Osteocyte (in vitro differentiated cells): ENCODE measurements around the gene C10orf105. TPM values are rescaled to one million over a fixed set of nuclear protein-coding genes. Genes with fewer than 3 reads are reported as not detected.

Experiments
- DNase-seq: peaks from one replicate; pipeline ENCODE4 v3.0.0; 2021; ENCODE audit warnings: mixed read lengths; ENCODE audit not compliant: unreplicated experiment; ENCODE audit errors: extremely low spot score
- H3K27ac Mint-ChIP-seq: one replicate; pipeline ENCODE4 v1.8.0; 2021; ENCODE audit warnings: mild to moderate bottlenecking, mixed read lengths; ENCODE audit not compliant: unreplicated experiment
- H3K27me3 Mint-ChIP-seq: one replicate; pipeline ENCODE4 v1.8.0; 2021; ENCODE audit warnings: mixed read lengths; ENCODE audit not compliant: unreplicated experiment
- H3K36me3 Mint-ChIP-seq: one replicate; pipeline ENCODE4 v1.8.0; 2021; ENCODE audit warnings: mixed read lengths; ENCODE audit not compliant: unreplicated experiment
- H3K4me1 Mint-ChIP-seq: one replicate; pipeline ENCODE4 v1.8.0; 2021; ENCODE audit warnings: mixed read lengths; ENCODE audit not compliant: unreplicated experiment
- H3K4me3 Mint-ChIP-seq: one replicate; pipeline ENCODE4 v1.8.0; 2021; ENCODE audit warnings: mild to moderate bottlenecking, moderate library complexity, mixed read lengths; ENCODE audit not compliant: unreplicated experiment
- H3K9me3 Mint-ChIP-seq: one replicate; pipeline ENCODE4 v1.8.0; 2021; ENCODE audit warnings: mixed read lengths; ENCODE audit not compliant: unreplicated experiment
- long read RNA-seq: library from polyadenylated mRNA; unstranded; transcript quantifications from one replicate; pipeline ENCODE4 v2.0.0, GENCODE V29; 2021
- total RNA-seq: library from RNA; stranded (reverse); gene quantifications from 2 replicates; pipeline ENCODE4 v1.2.1, GENCODE V29; 2021
- TF ChIP-seq, protein P1 (sequence below): fragments of 200-600 bp; sonication (generic); IDR thresholded peaks from 2 replicates; pipeline ENCODE4 v1.5.0; 2021; ENCODE audit warnings: antibody characterized with exemption, mild to moderate bottlenecking, moderate library complexity

The C10orf105 gene, protein sequence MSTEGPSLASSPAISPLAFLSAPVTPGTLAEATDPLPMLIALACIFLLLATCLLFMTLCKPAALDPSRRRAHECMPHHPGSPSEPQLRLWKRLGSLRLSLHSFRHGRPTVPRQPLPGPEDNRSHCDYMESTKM
- not detected in 2 replicates for total RNA-seq
- long read RNA-seq: 0 reads

DNA sequence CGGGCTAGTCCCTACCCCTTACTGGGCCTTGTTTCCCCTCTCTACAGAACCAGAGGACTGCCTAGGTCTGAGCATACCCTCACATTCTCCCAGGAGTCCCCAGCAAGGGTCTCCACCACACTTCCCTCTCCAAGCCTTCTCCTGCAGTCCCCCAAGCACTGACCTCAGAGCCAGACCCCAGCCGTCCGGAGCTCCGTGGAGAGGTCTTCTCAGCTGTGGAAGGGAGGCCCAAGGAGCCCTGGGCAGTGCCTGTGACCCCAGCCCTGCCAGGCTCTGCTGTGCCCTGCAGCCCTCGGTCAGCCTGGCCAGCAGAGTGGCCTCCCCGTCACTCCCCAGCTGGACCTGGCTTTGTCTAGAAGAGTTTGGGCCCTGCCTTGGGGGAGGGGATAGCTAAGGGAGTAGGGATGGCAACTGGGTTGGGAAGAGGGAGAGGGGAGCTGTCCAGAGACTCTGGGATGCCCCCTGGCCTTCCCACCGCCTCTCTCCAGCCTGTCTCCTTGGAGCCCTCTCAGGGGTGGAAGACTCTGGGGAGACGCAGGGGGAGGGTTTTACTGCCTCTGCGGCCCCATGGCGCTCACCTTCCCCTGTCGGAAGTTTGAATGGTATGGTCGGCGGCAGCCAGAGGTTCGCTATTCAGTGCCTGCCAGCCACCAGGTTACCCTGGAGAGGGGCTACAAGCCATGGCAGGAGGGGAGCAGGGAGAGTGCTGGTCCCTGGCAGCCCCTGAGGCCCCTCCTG lies at the start of gene C10orf105:
Gene C10orf105, minus strand, starts transcription at position 315 of the 738 bp plus-strand sequence. CDS start 3,441 bp downstream, outside the sequence.
- H3K36me3 Mint-ChIP-seq: no peaks in the 10 kb centered on the region
- no peaks in the 10 kb centered on the region for H3K4me1 Mint-ChIP-seq
- H3K27ac Mint-ChIP-seq: no peak within 1 kb of the TSS
- H3K9me3 Mint-ChIP-seq: no peaks in the 10 kb centered on the region
- TF ChIP-seq, protein P1, sequence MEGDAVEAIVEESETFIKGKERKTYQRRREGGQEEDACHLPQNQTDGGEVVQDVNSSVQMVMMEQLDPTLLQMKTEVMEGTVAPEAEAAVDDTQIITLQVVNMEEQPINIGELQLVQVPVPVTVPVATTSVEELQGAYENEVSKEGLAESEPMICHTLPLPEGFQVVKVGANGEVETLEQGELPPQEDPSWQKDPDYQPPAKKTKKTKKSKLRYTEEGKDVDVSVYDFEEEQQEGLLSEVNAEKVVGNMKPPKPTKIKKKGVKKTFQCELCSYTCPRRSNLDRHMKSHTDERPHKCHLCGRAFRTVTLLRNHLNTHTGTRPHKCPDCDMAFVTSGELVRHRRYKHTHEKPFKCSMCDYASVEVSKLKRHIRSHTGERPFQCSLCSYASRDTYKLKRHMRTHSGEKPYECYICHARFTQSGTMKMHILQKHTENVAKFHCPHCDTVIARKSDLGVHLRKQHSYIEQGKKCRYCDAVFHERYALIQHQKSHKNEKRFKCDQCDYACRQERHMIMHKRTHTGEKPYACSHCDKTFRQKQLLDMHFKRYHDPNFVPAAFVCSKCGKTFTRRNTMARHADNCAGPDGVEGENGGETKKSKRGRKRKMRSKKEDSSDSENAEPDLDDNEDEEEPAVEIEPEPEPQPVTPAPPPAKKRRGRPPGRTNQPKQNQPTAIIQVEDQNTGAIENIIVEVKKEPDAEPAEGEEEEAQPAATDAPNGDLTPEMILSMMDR: no peak
- H3K27me3 Mint-ChIP-seq: peaks cover 24% of the 10 kb centered on the region
- no peak within 1 kb of the TSS for H3K4me3 Mint-ChIP-seq
- DNase-seq: no peak

DNA sequence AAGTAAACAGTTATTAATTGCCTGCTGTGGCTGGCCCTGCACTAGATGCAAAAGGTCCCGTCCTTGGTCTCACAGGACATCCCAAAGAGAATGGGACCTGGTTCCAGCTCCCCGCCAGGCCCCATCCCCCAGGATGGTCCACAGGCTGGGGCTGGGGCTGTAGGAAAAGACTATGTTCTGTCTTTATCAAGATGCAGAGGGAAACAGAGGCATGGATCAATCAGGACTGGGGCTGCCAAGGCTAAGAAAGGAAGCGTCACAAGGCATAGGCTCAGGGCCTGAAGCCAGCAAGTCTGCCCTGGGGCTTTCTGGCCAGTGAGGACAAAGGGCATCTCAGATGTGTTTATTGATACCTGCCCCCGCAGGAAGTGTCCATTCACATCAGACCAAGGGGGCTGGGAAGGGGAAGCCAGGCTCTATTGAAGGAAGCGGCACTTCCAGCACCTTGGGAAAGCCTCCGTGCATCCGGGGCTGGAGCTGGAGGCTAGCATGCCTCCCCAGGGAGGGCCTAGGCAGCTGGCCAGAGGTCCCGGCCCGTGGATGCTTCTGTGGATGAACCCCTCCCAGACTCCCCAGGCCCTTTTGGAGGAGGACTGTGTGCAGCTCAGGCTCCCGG lies 48.0 kb upstream of the C10orf105 start:
- no peak overlapping the region for H3K4me3 Mint-ChIP-seq

DNA sequence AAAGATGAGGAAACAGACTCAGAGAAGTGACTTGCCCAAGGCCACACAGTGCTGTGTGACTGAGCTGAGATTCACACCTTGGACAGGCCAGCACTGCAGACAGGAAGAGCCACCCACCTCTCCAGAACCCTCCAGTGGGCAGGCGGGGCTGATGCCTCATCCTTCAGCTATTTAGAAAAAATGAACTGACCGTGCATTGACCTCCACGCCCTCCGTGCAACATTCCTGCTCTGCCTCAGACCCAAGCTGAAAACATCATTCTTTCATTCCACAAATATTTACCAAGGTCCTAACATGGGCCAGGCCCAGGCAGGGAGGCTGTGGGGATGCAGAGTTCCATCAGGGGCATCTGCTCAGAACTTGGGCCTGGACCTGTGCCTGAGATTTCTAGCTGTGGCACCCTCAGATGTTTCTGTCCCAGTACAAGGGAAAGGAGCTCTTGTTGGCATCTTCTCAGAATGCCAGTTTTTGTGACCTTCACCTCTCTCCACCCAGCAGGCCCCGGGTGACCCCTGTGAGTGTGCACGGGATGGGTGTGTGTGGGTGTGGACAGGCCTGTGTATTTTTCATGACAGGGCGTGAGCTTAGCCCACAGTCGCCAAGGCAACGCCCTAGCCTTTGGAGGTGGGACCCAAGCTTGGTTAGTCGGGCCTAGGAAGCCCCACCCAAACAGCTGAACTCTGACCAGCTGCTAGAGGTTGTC lies 47.3 kb upstream of the C10orf105 start:
- no peak for DNase-seq
- no peak overlapping the region for H3K4me3 Mint-ChIP-seq
- H3K27ac Mint-ChIP-seq: peak overlapping the region; percentile 77
- peaks cover 31% of the 10 kb centered on the region for H3K4me1 Mint-ChIP-seq
- no peaks in the 10 kb centered on the region for H3K9me3 Mint-ChIP-seq
- TF ChIP-seq, protein P1: no peak
- no peaks in the 10 kb centered on the region for H3K27me3 Mint-ChIP-seq
- H3K36me3 Mint-ChIP-seq: no peaks in the 10 kb centered on the region

More for the DNA sequence above, 48.0 kb upstream of the C10orf105 start:
- Mint-ChIP-seq H3K36me3 (no peaks in the 10 kb centered on the region), H3K4me1 (peaks cover 37% of the 10 kb centered on the region), H3K27ac (peak overlapping the region; percentile 77), H3K27me3 (no peaks in the 10 kb centered on the region), H3K9me3 (no peaks in the 10 kb centered on the region)
- TF ChIP-seq, protein P1: no peak
- DNase-seq: no peak

DNA sequence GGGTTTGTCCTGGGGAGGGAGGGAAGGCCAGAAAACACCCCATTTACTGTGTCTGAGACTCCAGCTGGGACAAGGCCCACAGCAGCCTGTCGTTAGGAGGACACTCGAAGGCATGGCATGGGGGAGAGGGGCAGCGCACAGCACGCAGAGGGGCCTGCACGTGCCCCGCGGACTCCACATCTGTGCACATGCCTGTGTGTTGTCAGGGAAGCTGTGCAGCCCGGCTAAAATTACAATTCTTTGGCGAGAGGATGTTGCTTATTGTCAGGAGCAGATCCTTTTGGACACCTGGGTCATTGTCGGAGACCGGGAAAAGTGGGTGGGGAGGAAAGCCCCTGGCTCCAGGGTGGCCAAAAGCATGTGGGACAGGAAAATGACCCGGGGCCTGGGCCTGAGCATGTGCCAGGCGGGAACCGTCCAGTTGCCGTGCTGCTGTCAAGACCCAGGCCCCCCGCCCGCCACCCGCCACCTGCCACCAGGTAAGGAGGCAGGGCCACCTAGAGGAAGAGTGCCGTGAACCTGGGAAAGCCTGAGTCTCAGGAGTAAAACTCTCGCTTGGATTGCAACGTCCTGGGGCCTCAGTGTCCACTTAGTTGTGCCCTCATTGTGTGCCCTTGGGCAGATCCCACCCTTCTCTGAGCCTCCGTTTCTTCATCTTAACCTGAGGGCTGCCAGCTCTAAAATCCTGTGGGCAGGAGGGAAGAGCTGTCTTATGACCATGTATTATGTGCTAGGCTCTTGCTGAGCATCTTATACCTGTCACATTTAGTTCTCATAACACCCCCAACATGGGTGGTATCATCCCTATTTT lies 46.5 kb upstream of the C10orf105 start:
- DNase-seq: no peak
- no peaks in the 10 kb centered on the region for H3K9me3 Mint-ChIP-seq
- no peak overlapping the region for H3K4me3 Mint-ChIP-seq
- H3K27me3 Mint-ChIP-seq: no peaks in the 10 kb centered on the region
- H3K27ac Mint-ChIP-seq: peak overlapping the region; percentile 77
- TF ChIP-seq, protein P1: no peak
- peaks cover 31% of the 10 kb centered on the region for H3K4me1 Mint-ChIP-seq
- no peaks in the 10 kb centered on the region for H3K36me3 Mint-ChIP-seq
